Activated CD4-positive, alpha-beta T cell treated with anti-CD3 and anti-CD28 coated beads for 4 hours (primary cell): ENCODE measurements around the gene FPGS.
A peak's percentile ranks its signal among the peaks of the same experiment; 100 is the strongest.
"Not testable (repeated sequence)": the region's sequence is repeated elsewhere in the genome, so short reads cannot be mapped to it uniquely, and the experiment has no call there.

Experiments
- DNase-seq, 2 donors: peaks; one replicate each; pipeline ENCODE4 v3.0.0-alpha.2; 2020

The FPGS gene

DNA sequence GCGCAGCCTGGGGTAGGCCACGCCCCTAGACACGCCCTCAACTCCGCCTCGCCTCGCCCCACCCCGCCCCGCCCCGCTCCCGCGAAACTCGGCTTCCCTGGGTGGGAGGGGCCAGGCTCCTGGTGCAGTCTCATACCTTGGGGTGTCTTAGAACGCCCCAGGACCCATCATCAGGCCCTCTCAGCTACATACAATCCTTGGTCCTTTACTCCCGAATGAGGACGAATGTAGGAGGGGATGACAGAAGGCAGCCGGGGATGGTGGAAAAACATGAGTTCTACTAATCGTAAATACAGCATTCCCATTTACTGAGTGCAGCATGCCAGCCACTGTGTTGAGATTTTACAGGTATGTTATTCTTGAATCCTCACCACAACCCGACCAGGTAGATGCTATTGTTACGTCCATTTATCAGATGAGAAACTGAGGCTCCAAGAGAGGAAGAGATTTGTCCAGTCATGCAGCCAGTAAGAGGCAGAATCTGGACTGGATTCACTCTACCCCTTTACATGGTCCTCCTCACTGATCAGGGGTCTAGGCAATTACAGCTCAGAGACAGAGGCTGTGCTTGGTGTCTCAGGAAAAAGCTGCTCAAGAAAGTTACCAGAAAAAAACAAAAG is 31.0 kb upstream of the FPGS start:
- DNase-seq = no peak

DNA sequence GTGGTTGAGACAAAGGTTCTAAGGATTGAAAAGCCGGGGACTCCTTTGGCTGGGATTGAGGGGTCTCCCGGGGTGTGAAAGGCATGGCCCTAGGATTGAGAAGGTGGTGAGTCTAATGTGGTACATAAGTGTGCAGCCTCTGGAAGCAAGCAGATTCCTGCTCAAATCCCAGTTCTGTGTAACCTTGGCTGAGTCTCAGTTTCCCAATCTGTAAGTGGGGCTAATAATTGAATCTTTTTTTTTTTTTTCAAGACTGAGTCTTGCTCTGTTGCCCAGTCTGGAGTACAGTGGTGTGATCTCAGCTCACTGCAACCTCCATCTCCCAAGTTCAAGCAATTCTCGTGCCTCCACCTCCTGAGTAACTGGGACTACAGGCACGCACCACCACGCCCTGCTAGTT is 30.1 kb upstream of the FPGS start:
- DNase-seq = no peak

GRCh38 chr9:127773272-127773671 is 29.4 kb upstream of the FPGS start:
- DNase-seq = no peak

DNA sequence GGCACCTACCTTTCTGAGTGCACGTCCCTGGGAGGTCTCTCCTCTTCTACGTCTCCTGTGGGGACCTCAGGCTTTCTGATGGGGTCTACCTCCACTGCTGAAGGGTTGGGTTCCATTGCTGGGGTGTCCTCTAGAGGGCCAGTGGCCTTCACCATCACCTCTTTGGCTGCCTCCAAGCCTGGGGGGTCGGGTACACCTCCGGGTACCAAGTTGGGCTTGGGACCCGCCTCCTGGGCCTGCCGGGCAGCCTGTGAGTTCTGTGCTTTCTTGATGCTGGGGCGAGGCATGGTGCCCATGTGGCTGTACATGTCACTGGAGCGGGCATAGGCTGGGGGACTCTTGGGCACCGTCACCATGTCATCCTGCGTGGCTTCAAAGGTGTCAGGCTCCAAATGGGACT is 28.7 kb upstream of the FPGS start:
- no peak for DNase-seq

- DNase-seq = peak; percentile 77 to 82
Measured at GRCh38 chr9:127776195-127776923, 26.3 kb upstream of the FPGS start.

DNA sequence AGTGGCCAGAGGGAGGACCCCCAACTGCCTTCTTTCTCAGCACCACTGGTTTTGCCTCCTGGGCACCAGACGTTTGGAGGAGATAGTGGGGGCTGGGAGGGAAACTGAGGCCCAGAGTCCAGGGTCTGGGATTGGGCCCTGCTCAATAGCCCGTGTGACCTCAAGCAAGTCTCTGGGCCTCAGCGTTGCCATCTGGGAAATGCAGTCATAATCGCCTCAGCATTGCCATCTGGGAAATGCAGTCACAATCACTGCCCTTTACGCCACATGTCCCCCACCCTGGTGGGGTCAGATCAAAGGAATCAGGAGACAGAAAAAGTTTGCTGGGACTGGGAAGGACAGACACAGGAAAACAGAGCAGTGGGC is 25.8 kb upstream of the FPGS start:
- DNase-seq = no peak

- peak in 1 of 2 donors; percentile 12 for DNase-seq
Measured at GRCh38 chr9:127777368-127777980, 25.2 kb upstream of the FPGS start.

- DNase-seq = peak; percentile 42 to 44
Measured at GRCh38 chr9:127778280-127779135, 24.2 kb upstream of the FPGS start, which contains the start of gene SH2D3C. Gene SH2D3C (minus strand): TSS chr9:127778666. CDS start chr9:127778627, 39 bp downstream.

DNA sequence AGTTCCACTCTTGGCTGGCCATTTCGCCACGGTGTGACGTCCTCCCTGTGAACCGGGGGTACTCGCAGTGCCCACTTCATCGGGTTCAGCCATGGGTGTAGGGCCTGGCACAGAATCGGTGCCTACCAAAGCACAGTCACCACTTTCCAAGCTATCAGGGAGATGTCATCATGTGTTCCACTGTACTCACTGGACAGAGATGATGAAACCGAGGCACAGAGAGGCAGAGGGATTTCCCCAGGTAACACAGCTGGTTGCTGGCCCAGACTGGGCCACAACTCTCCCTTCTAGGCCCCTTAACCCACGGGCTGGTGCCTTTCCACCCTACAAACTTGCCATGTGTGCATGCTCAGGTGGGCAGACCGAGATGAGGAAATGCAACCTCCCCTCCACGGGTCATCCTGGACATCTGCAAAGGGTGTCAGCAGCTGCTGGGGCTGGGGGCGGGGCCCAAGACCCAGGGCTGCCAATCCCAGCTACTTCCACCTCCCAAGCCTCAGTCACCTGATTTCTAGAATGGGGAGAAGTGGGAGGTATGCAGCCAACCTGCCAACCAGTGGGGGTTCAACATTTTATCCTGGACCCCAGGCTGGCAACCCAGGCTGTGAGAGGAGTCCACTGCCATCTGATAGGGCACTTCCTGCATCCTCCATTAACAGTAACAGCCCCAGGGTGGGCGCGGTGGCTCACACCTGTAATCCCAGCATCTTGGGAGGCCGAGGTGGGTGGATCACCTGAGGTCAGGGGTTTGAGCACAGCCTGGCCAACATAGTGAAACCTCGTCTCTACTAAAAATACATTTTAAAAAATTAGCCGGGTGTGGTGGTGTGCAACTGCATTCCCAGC is 23.3 kb upstream of the FPGS start:
- peak; percentile 63 to 69 for DNase-seq

GRCh38 chr9:127780126-127780885 is 22.4 kb upstream of the FPGS start:
- DNase-seq = no peak

DNA sequence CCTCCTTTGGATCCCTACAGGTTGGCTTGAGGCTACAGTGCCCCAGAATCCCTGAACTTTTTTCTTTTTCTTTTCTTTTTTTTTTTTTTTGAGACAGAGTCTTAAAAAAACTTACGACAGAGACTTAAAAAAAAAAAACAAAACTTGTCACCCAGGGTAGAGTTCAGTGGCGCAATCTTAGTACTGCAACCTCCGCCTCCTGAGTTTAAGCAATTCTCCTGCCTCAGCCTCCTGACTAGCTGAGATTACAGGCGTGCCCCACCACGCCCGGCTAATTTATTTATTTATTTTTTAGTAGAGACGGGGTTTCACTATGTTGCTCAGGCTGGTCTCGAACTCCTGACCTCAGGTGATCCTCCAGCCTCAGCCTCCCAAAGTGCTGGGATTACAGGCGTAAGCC is 21.8 kb upstream of the FPGS start:
- not testable (repeated sequence) for DNase-seq

GRCh38 chr9:127781806-127782205 is 20.9 kb upstream of the FPGS start:
- no peak for DNase-seq

DNA sequence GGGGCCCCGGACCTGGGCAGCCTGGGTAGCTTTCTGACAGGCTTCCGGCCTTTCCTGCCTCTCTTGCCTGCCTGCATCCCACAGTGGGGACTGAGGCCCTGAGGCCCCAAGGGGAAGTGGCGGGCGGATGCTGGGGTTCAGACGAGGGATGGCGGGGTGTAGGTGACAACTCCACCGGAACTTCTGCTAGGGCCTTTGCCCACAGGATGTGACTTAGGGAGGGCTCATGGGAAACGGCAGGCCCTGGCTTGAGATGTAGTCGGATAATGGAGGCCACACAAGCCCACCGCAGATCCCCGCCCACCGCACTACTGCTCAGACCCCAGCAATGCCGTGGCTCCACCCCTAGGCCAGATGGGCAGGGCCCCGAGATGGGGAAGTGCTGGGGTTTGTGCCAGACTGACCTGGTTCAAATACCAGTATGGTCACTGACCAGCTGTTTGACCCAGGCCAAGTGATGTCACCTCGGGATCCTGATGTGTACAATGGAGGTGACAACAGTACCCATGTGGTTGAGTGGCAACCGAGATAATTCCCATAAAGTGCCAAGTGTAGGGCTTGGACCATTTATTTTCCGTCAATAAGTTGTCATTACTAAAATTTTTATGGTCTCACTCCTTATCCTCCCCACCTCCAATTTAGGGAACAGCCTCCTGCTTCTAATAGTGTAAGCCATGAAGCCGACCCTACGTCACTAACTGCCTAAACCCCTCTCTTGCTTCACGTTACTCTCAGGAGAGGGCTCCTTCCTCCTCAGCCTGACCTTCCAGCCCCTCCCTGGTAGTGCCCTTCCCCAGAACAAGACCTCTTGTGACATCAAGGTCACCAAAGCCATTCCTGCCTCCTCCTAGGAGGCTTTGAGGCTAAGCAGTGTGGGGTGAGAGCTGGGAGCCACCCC is 19.3 kb upstream of the FPGS start:
- peak; percentile 50 to 60 for DNase-seq

DNA sequence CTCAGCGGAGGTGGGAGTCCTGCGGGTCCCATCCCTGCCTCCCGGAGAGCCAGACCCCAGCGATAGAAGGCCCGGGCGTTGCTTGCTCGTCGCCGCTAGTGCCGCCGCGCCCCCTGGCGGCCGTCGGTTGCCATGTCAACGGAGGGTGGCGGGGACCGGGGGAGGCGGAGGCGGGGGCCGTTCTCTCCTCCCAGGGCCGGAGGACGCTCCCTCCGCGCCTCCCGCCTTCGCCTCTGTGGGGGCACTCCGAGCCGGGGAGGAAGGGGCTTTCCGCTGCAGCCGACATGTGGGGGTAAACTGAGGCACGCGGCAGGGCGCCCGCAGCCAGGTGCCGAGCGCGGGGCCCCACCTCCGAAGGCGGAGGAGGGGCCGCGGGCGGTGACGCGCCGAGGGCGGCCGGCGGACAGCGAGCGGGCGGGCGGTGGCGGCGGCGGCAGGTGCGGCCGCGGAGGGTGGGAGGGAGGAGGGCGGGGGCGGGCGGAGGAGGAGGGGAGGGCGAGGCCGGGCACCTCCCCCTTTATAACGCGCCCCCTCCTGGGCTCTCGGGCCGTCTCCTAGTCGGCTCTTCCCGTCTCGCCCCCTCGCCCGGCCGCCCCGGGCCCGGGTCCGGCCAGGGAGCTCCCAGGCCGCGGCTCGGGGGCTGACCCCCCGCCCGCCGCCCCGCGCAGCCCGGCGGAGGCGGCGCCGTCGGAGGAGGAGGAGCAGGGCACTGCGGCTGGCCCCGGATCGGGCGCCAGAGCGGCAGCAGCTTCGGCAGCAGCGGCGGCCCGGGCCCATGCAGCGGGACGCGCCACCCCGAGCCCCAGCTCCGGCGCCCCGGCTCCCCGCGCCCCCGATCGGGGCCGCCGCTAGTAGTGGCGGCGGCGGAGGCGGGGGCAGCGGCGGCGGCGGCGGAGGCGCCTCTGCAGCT is 17.4 kb upstream of the FPGS start:
- DNase-seq = peak; percentile 87

DNA sequence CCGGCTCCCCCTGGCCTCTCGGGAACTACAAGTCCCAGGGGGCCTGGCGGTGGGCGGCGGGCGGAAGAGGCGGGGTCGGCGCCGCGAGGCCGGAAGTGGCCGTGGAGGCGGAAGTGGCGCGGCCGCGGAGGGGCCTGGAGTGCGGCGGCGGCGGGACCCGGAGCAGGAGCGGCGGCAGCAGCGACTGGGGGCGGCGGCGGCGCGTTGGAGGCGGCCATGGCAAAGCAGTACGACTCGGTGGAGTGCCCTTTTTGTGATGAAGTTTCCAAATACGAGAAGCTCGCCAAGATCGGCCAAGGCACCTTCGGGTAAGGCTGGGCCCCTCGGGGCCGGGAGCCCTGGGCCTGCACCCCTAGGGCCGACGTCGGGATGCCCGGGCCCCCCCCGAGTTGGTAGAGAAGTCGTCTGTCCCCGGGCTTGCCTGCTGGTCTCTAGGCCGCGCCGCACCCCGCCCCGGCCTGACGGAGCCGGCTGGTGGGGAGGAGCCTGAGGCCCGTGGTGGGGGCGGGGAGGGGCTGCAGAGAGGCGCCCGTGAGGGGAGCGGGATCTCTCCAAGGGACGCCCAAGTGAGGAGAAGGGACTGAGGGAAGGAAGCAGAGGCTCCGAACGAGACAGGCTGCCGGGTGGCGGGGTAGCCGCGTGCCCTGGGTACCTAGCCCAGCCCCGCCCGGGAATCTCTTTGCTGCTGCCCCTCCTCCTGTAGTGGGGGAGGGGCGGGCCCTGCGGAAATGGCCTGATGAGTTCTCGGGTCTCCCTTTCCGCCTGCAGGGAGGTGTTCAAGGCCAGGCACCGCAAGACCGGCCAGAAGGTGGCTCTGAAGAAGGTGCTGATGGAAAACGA is 16.5 kb upstream of the FPGS start, which contains the start of gene CDK9:
Gene CDK9, plus strand, starts transcription at position 102 of the 840 bp plus-strand sequence. Its CDS starts 115 bp downstream, at position 217.
- peak; percentile 91 to 92 for DNase-seq

GRCh38 chr9:127786773-127787104 is 15.9 kb upstream of the FPGS start:
- DNase-seq = no peak

DNA sequence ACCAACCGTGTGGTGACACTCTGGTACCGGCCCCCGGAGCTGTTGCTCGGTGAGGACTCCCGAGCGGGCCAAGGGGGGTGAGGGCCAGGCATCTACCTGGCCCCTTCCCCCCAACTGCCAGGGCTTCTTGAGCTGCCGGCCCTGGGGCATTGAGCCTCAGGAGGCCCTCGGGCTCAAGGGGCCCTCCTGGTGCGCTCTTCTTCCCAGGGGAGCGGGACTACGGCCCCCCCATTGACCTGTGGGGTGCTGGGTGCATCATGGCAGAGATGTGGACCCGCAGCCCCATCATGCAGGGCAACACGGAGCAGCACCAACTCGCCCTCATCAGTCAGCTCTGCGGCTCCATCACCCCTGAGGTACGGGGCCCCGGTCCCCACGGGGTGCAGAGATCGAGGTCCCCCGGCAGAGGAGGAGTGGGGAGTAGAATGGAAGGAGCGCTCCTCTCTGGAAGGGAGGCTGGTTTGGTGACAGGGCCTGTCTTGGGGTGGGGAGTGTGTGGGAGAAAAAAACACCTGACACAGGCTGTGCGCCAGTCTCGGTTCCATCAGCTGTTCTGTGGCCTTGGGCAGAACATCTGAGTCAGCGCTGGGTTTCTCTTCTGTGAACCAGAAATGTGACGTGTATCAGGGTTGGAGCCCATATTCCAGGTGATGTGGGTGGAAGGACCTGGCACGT is 14.2 kb upstream of the FPGS start:
- peak; percentile 32 to 49 for DNase-seq

- DNase-seq = no peak
Measured at GRCh38 chr9:127789179-127789578, 13.5 kb upstream of the FPGS start.
